ENCODE results near the gene LSG1. TPM values are rescaled to one million over a fixed set of nuclear protein-coding genes. Genes with fewer than 3 reads are reported as not detected.

Gene LSG1
- total and polyA plus RNA-seq, 12 donors = 12.5 to 56.0 (median 23.1) TPM

DNA sequence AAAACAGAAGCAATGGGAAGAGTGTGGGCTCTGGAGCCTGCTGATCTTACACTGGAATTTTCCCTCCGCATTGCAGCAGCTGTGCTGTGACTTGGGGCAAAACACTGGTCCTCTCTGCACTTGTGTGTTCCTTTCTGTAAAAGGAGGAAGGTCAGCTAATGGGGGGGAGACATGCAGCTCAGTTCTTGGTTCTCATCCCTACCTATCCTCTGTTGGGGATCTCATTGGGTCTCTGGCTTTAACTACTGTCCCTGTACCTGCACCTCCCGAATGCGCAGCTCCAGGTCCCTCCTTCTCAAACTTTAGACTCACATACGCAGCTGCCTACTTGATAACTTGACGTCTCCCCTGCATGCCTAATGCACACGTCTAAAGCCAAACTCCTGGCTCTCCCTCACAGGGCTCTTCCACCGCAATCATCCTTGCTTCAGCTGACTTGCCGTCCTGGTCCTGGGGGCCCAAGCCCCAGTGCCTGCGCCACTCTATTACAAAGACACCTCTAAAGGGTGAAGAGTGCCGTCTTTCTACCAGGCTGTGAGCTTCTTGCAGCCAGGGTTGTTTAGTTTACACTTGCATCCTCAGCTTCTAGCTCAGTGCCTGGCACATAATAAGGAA is 32.9 kb downstream of the LSG1 start:
- WGBS, 4 donors = 94 to 97% (median 96%) methylated on average over 10 of the region's 10 CpGs
- peaks cover 0 to 37% of the 10 kb centered on the region in 2 donors for H3K36me3 ChIP-seq (replicated peaks in 1 of 2)
- peak in 2 of 7 donors; percentile 2 to 36 for DNase-seq
- H3K4me3 ChIP-seq = no peak overlapping the region
- TF ChIP-seq POLR2A (IDR thresholded peaks at IDR 0.05) = no peak
- TF ChIP-seq, protein P1, sequence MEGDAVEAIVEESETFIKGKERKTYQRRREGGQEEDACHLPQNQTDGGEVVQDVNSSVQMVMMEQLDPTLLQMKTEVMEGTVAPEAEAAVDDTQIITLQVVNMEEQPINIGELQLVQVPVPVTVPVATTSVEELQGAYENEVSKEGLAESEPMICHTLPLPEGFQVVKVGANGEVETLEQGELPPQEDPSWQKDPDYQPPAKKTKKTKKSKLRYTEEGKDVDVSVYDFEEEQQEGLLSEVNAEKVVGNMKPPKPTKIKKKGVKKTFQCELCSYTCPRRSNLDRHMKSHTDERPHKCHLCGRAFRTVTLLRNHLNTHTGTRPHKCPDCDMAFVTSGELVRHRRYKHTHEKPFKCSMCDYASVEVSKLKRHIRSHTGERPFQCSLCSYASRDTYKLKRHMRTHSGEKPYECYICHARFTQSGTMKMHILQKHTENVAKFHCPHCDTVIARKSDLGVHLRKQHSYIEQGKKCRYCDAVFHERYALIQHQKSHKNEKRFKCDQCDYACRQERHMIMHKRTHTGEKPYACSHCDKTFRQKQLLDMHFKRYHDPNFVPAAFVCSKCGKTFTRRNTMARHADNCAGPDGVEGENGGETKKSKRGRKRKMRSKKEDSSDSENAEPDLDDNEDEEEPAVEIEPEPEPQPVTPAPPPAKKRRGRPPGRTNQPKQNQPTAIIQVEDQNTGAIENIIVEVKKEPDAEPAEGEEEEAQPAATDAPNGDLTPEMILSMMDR (IDR thresholded peaks at IDR 0.05) = no peak
- no peaks in the 10 kb centered on the region for H3K9me3 ChIP-seq (replicated peaks in 1 of 3)
- no peaks in the 10 kb centered on the region for H3K4me1 ChIP-seq (replicated peaks in 1 of 2)
- H3K27ac ChIP-seq = no peak overlapping the region
- intact Hi-C loops (cut with DNase I) = no loop called here
- no peaks in the 10 kb centered on the region for H3K27me3 ChIP-seq

DNA sequence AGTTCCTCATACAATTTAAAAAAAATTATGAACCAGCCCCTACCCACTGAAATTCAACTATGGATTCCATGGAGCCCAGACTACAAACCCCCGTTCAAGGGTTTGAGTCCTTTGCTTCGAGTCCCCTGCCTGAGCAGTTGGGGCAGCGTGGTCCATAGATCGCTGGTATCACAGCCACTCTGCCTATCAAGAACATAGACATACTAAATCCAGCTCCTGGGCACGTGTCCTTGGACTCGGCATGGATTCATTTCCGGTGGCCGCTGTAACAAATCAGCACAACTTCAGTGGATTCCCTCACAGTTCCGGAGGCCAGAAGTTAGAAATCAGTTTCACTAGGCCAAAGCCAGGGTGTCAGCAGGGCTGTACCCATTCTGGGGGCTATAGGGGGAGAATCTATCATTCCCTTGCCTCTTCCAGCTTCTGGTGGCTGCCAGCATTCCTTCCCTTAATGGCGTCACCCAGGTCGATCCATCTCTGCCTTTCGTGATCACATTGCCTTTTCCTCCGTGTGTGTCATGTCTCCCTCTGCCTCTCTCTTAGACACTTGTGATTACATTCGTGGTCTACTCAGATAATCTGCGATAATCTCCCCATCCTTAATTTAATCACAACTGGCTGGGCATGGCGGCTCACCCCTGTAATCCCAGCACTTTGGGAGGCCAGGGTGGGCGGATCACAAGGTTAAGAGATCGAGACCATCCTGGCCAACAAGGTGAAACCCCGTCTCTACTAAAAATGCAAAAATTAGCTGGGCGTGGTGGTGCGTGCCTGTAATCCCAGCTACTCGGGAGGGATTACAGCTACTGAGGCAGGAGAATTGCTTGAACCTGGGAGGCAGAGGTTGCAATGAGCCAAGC is 34.2 kb downstream of the LSG1 start:
- peak in 2 of 7 donors; percentile 3 to 45 for DNase-seq
- TF ChIP-seq POLR2A (IDR thresholded peaks at IDR 0.05) = no peak
- TF ChIP-seq, protein P1 (IDR thresholded peaks at IDR 0.05) = no peak
- intact Hi-C loops (cut with DNase I) = no loop called here

DNA sequence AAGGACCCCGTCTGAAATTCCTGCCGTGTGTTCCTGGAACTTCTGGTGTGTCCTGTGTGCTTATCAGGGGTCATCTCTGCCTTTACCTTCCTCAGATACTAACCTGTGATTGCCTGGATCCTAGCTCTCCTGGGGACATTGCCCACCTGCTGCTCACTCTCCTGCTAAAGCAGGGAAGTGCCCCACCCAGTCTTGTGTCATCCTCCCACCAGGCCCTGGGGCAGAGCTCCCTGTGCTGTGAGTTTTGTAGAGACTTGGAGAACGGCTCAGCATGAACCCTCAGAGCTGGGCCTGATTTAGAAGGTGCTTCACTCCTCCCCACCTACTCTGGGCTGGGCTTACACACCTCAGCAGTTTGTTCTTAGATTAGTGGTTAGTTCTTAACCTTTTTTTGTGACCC is 34.9 kb downstream of the LSG1 start:
- peak in 1 of 7 donors; percentile 30 for DNase-seq

More for the DNA sequence above, 34.2 kb downstream of the LSG1 start:
- Histone ChIP-seq H3K27ac (no peak overlapping the region), H3K4me3 (no peak overlapping the region), H3K27me3 (no peaks in the 10 kb centered on the region), H3K4me1 (replicated peaks in 1 of 2) (no peaks in the 10 kb centered on the region), H3K9me3 (replicated peaks in 1 of 3) (no peaks in the 10 kb centered on the region), H3K36me3 (replicated peaks in 1 of 2) (peaks cover 0 to 26% of the 10 kb centered on the region in 2 donors)
- WGBS, 4 donors = 85 to 88% (median 87%) methylated on average over 20 to 22 of the region's 22 CpGs

More for the DNA sequence above, 34.9 kb downstream of the LSG1 start:
- TF ChIP-seq, protein P1 (IDR thresholded peaks at IDR 0.05) = no peak
- no peak for TF ChIP-seq POLR2A (IDR thresholded peaks at IDR 0.05)
- no peaks in the 10 kb centered on the region for H3K9me3 ChIP-seq (replicated peaks in 1 of 3)
- WGBS, 4 donors = 68 to 79% (median 77%) methylated on average over 3 of the region's 3 CpGs
- H3K36me3 ChIP-seq (replicated peaks in 1 of 2) = peaks cover 0 to 23% of the 10 kb centered on the region in 2 donors
- no peak overlapping the region for H3K4me3 ChIP-seq
- no peaks in the 10 kb centered on the region for H3K4me1 ChIP-seq (replicated peaks in 1 of 2)
- H3K27me3 ChIP-seq = no peaks in the 10 kb centered on the region
- intact Hi-C loops (cut with DNase I) = no loop called here
- H3K27ac ChIP-seq = no peak overlapping the region

All from adrenal gland (tissue), 12 donors.